Subcutaneous abdominal adipose tissue (tissue), 5 donors: ENCODE measurements around the gene ZFHX2.

ENCODE experiments used
- H3K27ac ChIP-seq: one replicate; pipeline ENCODE4 v1.7.0; 2013; ENCODE audit warnings: low read depth, mild to moderate bottlenecking, inconsistent platforms, low read length, moderate library complexity
- H3K27me3 ChIP-seq, 5 donors: one replicate each; pipeline ENCODE4 v1.7.0; 2013; ENCODE audit warnings: low read length in 5 of 5, inconsistent platforms in 1 of 5; ENCODE audit not compliant: control insufficient read depth in 5 of 5, insufficient read depth in 4 of 5
- H3K36me3 ChIP-seq, 5 donors: one replicate each; pipeline ENCODE4 v1.7.0; 2013; ENCODE audit warnings: low read length in 5 of 5; ENCODE audit not compliant: control insufficient read depth in 5 of 5, insufficient read depth in 5 of 5
- H3K4me1 ChIP-seq, 5 donors: one replicate each; pipeline ENCODE4 v1.7.0; 2013; ENCODE audit warnings: low read length in 5 of 5, mild to moderate bottlenecking in 3 of 5, moderate library complexity in 1 of 5; ENCODE audit not compliant: control insufficient read depth in 5 of 5, insufficient read depth in 5 of 5
- H3K4me3 ChIP-seq, 5 donors: one replicate each; pipeline ENCODE4 v1.7.0; 2013; ENCODE audit warnings: low read length in 5 of 5, low read depth in 1 of 5
- H3K9ac ChIP-seq, 5 donors: one replicate each; pipeline ENCODE4 v1.7.0; 2013; ENCODE audit warnings: low read length in 5 of 5, mild to moderate bottlenecking in 4 of 5, moderate library complexity in 3 of 5
- H3K9me3 ChIP-seq, 5 donors: one replicate each; pipeline ENCODE4 v1.7.0; 2013; ENCODE audit warnings: low read length in 5 of 5; ENCODE audit not compliant: control insufficient read depth in 5 of 5
- donor health status: healthy.
- donor health status: healthy.
- donor health status: healthy.
- donor health status: healthy.
- donor health status: healthy.

Gene ZFHX2

GRCh38 chr14:23521785-23522640 is 29.6 kb downstream of the ZFHX2 start:
- Histone ChIP-seq H3K4me1 (peaks cover 0 to 9% (median 0%) of the 10 kb centered on the region in 5 donors), H3K9ac (no peak overlapping the region), H3K27me3 (no peaks in the 10 kb centered on the region), H3K36me3 (peaks cover 0 to 26% (median 0%) of the 10 kb centered on the region in 5 donors), H3K4me3 (no peak overlapping the region), H3K9me3 (no peaks in the 10 kb centered on the region), H3K27ac (no peak overlapping the region)

GRCh38 chr14:23520899-23521533 is 30.5 kb downstream of the ZFHX2 start:
- H3K9ac ChIP-seq = no peak overlapping the region

GRCh38 chr14:23518709-23519108 is 32.9 kb downstream of the ZFHX2 start:
- no peak overlapping the region for H3K4me3 ChIP-seq
- no peak overlapping the region for H3K27ac ChIP-seq
- peaks cover 0 to 9% (median 0%) of the 10 kb centered on the region in 5 donors for H3K4me1 ChIP-seq

More at GRCh38 chr14:23520899-23521533, 30.5 kb downstream of the ZFHX2 start:
- H3K36me3 ChIP-seq = peaks cover 0 to 16% (median 0%) of the 10 kb centered on the region in 5 donors
- H3K27ac ChIP-seq = no peak overlapping the region
- H3K27me3 ChIP-seq = no peaks in the 10 kb centered on the region
- H3K4me3 ChIP-seq = no peak overlapping the region
- no peaks in the 10 kb centered on the region for H3K9me3 ChIP-seq
- peaks cover 0 to 9% (median 0%) of the 10 kb centered on the region in 5 donors for H3K4me1 ChIP-seq

GRCh38 chr14:23517650-23518326 is 33.8 kb downstream of the ZFHX2 start:
- H3K4me1 ChIP-seq = peaks cover 0 to 9% (median 0%) of the 10 kb centered on the region in 5 donors
- no peaks in the 10 kb centered on the region for H3K9me3 ChIP-seq
- no peak overlapping the region for H3K27ac ChIP-seq
- H3K9ac ChIP-seq = no peak overlapping the region
- no peaks in the 10 kb centered on the region for H3K27me3 ChIP-seq
- H3K4me3 ChIP-seq = no peak overlapping the region
- H3K36me3 ChIP-seq = peaks cover 0 to 14% (median 0%) of the 10 kb centered on the region in 5 donors

More at GRCh38 chr14:23518709-23519108, 32.9 kb downstream of the ZFHX2 start:
- Histone ChIP-seq H3K27me3 (no peaks in the 10 kb centered on the region), H3K36me3 (peaks cover 0 to 17% (median 0%) of the 10 kb centered on the region in 5 donors), H3K9ac (no peak overlapping the region), H3K9me3 (no peaks in the 10 kb centered on the region)

GRCh38 chr14:23514644-23514957 is 37.0 kb downstream of the ZFHX2 start:
- Histone ChIP-seq H3K9me3 (no peaks in the 10 kb centered on the region), H3K36me3 (peaks cover 0 to 14% (median 0%) of the 10 kb centered on the region in 5 donors), H3K9ac (no peak overlapping the region), H3K4me3 (no peak overlapping the region), H3K27me3 (no peaks in the 10 kb centered on the region), H3K27ac (no peak overlapping the region), H3K4me1 (peaks cover 0 to 9% (median 0%) of the 10 kb centered on the region in 5 donors)

- H3K4me3 ChIP-seq = no peak overlapping the region
- no peak overlapping the region for H3K9ac ChIP-seq
- H3K27me3 ChIP-seq = no peaks in the 10 kb centered on the region
- peaks cover 0 to 9% (median 0%) of the 10 kb centered on the region in 5 donors for H3K4me1 ChIP-seq
- no peak overlapping the region for H3K27ac ChIP-seq
- H3K9me3 ChIP-seq = no peaks in the 10 kb centered on the region
- peaks cover 0 to 14% (median 0%) of the 10 kb centered on the region in 5 donors for H3K36me3 ChIP-seq
These were observed 37.5 kb downstream of the ZFHX2 start for GRCh38 chr14:23513818-23514643.

GRCh38 chr14:23513005-23513817 is 38.4 kb downstream of the ZFHX2 start:
- no peak overlapping the region for H3K27ac ChIP-seq
- H3K36me3 ChIP-seq = peaks cover 0 to 11% (median 0%) of the 10 kb centered on the region in 5 donors
- no peaks in the 10 kb centered on the region for H3K27me3 ChIP-seq
- no peak overlapping the region for H3K9ac ChIP-seq
- no peaks in the 10 kb centered on the region for H3K9me3 ChIP-seq
- H3K4me3 ChIP-seq = no peak overlapping the region
- H3K4me1 ChIP-seq = peaks cover 0 to 2% (median 0%) of the 10 kb centered on the region in 5 donors

- H3K9ac ChIP-seq = no peak overlapping the region
- H3K4me3 ChIP-seq = no peak overlapping the region
These were observed 39.4 kb downstream of the ZFHX2 start for GRCh38 chr14:23512156-23512555.

GRCh38 chr14:23494223-23494622 is 57.3 kb downstream of the ZFHX2 start:
- H3K9me3 ChIP-seq = no peaks in the 10 kb centered on the region
- no peak overlapping the region for H3K27ac ChIP-seq
- no peaks in the 10 kb centered on the region for H3K27me3 ChIP-seq
- no peak overlapping the region for H3K4me3 ChIP-seq
- H3K4me1 ChIP-seq = no peaks in the 10 kb centered on the region
- peaks cover 0 to 6% (median 5%) of the 10 kb centered on the region in 5 donors for H3K36me3 ChIP-seq
- no peak overlapping the region for H3K9ac ChIP-seq

More at GRCh38 chr14:23512156-23512555, 39.4 kb downstream of the ZFHX2 start:
- no peaks in the 10 kb centered on the region for H3K9me3 ChIP-seq
- peaks cover 0 to 11% (median 0%) of the 10 kb centered on the region in 5 donors for H3K36me3 ChIP-seq
- H3K27me3 ChIP-seq = no peaks in the 10 kb centered on the region
- H3K4me1 ChIP-seq = no peaks in the 10 kb centered on the region
- H3K27ac ChIP-seq = no peak overlapping the region
